Fibroblast of lung (primary cell): Measurements from ENCODE around the gene FAM20B.

Experiments
- CTCF ChIP-seq, 2 donors: IDR thresholded peaks in 1 of 2; conservative IDR thresholded peaks in 1 of 2; 1 replicate in 1 of 2; 2 replicates in 1 of 2; pipeline ENCODE4 v1.5.1; 2011 to 2012; ENCODE audit warnings: low read length in 2 of 2, control low read depth in 1 of 2, inconsistent platforms in 1 of 2, low read depth in 1 of 2, mild to moderate bottlenecking in 1 of 2
- EZH2 ChIP-seq: IDR thresholded peaks from 2 replicates; pipeline ENCODE4 v1.5.1; 2012; ENCODE audit warnings: low read length, control low read depth, mild to moderate bottlenecking; ENCODE audit errors: missing control alignments

- no peak for TF ChIP-seq EZH2
- no peak for TF ChIP-seq CTCF (conservative IDR thresholded peaks at IDR 0.05 in 1 of 2, IDR thresholded peaks at IDR 0.05 in 1 of 2; ENCODE audit: low read depth in 1 of 2, low read length in 2 of 2)
Observed at GRCh38 chr1:179061360-179062282, 35.9 kb downstream of the FAM20B start.
